BLaER1 treated with 17β-estradiol and CSF1 and Interleukin-3, amounts not matched to agents 10 nM and 100 nM (cell line): ENCODE results near the gene STK25.
A peak's percentile ranks its signal among the peaks of the same experiment; 100 is the strongest.

Source experiments
- H3K27ac ChIP-seq, 11 experiments: shearing (Covaris generic); formaldehyde crosslinking; 2 replicates each; pipeline ENCODE4 v1.8.1; 2022
- H3K27me3 ChIP-seq, 11 experiments: shearing (Covaris generic); formaldehyde crosslinking; 2 replicates each; pipeline ENCODE4 v1.8.1; 2022
- H3K36me3 ChIP-seq, 11 experiments: shearing (Covaris generic); formaldehyde crosslinking; 2 replicates each; pipeline ENCODE4 v1.8.1; 2022
- H3K4me1 ChIP-seq, 10 experiments: shearing (Covaris generic); formaldehyde crosslinking; 2 replicates each; pipeline ENCODE4 v1.8.1; 2022
- H3K4me2 ChIP-seq, 11 experiments: shearing (Covaris generic); formaldehyde crosslinking; 2 replicates each; pipeline ENCODE4 v1.8.1; 2022
- H3K4me3 ChIP-seq, 10 experiments: shearing (Covaris generic); formaldehyde crosslinking; 2 replicates each; pipeline ENCODE4 v1.8.1; 2022
- H3K9ac ChIP-seq, 11 experiments: shearing (Covaris generic); formaldehyde crosslinking; 2 replicates each; pipeline ENCODE4 v1.8.1; 2022
- H3K9me3 ChIP-seq, 11 experiments: shearing (Covaris generic); formaldehyde crosslinking; replicated peaks in 1 of 11; 2 replicates each; pipeline ENCODE4 v1.8.1; 2022
- H4K20me1 ChIP-seq, 11 experiments: shearing (Covaris generic); formaldehyde crosslinking; 2 replicates each; pipeline ENCODE4 v1.8.1; 2022
- Cebpa-rat ChIP-seq, 11 experiments: shearing (Covaris generic); IDR thresholded peaks; 2 replicates each; pipeline ENCODE4 v1.8.1; 2022

The STK25 gene

GRCh38 chr2:241519669-241520068 lies 11.3 kb upstream of the STK25 start:
- H4K20me1 ChIP-seq, result no peaks in the 10 kb centered on the region
- no peaks in the 10 kb centered on the region for H3K27me3 ChIP-seq
- peaks cover 6 to 18% (median 16%) of the 10 kb centered on the region in 10 experiments; a peak in 18 of 20 replicates for H3K4me1 ChIP-seq
- H3K4me3 ChIP-seq, result no peak overlapping the region
- TF ChIP-seq Cebpa-rat (IDR thresholded peaks at IDR 0.05), result no peak
- no peak overlapping the region for H3K27ac ChIP-seq
- peak overlapping the region in 8 of 11 experiments; percentile 23 to 53 (median 32); a peak in 12 of 22 replicates for H3K4me2 ChIP-seq
- H3K9me3 ChIP-seq, result peaks cover 9 to 28% (median 14%) of the 10 kb centered on the region in 11 experiments; a peak in 16 of 22 replicates
- no peaks in the 10 kb centered on the region for H3K36me3 ChIP-seq
- no peak overlapping the region for H3K9ac ChIP-seq

GRCh38 chr2:241517297-241517696 lies 8.9 kb upstream of the STK25 start:
- Histone ChIP-seq H3K9ac (no peak overlapping the region), H4K20me1 (no peaks in the 10 kb centered on the region)
- no peak for TF ChIP-seq Cebpa-rat (IDR thresholded peaks at IDR 0.05)

DNA sequence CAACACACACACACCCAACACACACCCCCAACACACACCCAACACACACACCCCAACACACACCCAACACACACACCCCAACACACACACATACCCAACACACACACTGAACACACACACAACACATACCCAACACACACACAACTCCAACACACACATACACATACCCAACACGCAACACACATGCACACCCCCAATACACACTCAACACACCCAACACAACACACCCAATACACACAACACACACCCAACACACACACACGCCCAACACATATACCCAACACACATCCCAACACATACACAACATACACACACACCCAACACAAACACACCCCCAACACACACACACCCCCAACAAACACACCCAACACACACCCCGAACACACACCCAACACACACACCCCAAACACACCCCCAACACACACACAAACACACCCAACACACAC lies 8.2 kb upstream of the STK25 start:
- no peaks in the 10 kb centered on the region for H3K36me3 ChIP-seq
- no peaks in the 10 kb centered on the region for H3K27me3 ChIP-seq
- no peak overlapping the region for H3K9ac ChIP-seq
- H4K20me1 ChIP-seq, result no peaks in the 10 kb centered on the region
- peaks cover 0 to 7% (median 0%) of the 10 kb centered on the region in 11 experiments; a peak in 6 of 22 replicates for H3K9me3 ChIP-seq
- H3K4me1 ChIP-seq, result peaks cover 0 to 18% (median 16%) of the 10 kb centered on the region in 10 experiments; a peak in 16 of 20 replicates
- no peak overlapping the region for H3K27ac ChIP-seq
- H3K4me2 ChIP-seq, result no peak overlapping the region
- no peak for TF ChIP-seq Cebpa-rat (IDR thresholded peaks at IDR 0.05)
- H3K4me3 ChIP-seq, result no peak overlapping the region

More at GRCh38 chr2:241517297-241517696, 8.9 kb upstream of the STK25 start:
- Histone ChIP-seq H3K4me3 (no peak overlapping the region), H3K27me3 (no peaks in the 10 kb centered on the region), H3K9me3 (peaks cover 0 to 7% (median 0%) of the 10 kb centered on the region in 11 experiments; a peak in 6 of 22 replicates), H3K36me3 (no peaks in the 10 kb centered on the region), H3K4me1 (peaks cover 1 to 18% (median 16%) of the 10 kb centered on the region in 10 experiments; a peak in 18 of 20 replicates), H3K27ac (no peak overlapping the region), H3K4me2 (no peak overlapping the region)

DNA sequence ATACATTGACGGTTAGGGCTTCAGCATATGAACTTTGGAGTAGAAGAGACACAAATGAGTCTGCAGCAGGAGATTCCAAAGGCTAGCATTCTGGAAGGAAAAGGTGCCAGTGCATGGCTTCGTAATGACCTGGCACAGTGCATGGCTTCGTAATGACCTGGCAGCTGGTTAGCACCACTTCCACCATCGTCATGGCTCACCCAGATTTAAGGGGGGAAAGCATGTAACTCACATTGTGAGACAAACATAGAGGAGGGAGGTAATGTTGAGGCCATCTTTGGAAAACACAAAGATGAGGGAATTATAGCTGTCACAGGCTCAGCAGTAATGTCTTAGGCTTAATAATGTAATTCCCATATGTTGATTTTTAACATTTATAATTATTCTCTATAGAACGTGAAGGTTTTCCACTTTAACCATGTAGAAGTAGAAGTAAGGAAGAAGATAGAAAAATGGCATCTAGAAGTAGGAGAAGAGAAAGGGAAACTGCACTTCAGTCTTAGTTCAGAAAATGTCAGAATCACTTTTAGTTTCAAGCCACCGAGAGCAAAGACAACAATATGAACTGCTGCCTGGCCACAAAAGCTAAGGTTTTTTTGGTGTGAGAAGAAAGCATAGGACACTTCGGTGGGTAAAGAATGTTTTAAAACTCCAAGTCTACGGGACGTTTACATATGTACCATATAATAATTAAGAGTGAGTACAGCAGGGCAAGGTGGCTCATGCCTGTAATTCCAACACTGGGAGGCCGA lies 6.8 kb upstream of the STK25 start:
- H3K36me3 ChIP-seq, result no peaks in the 10 kb centered on the region
- H4K20me1 ChIP-seq, result no peaks in the 10 kb centered on the region
- no peak for TF ChIP-seq Cebpa-rat (IDR thresholded peaks at IDR 0.05)
- peaks cover 0 to 7% (median 0%) of the 10 kb centered on the region in 11 experiments; a peak in 6 of 22 replicates for H3K9me3 ChIP-seq
- H3K4me3 ChIP-seq, result no peak overlapping the region
- no peak overlapping the region for H3K9ac ChIP-seq
- no peak overlapping the region for H3K27ac ChIP-seq
- H3K4me2 ChIP-seq, result no peak overlapping the region
- H3K27me3 ChIP-seq, result no peaks in the 10 kb centered on the region
- H3K4me1 ChIP-seq, result peaks cover 0 to 10% (median 8%) of the 10 kb centered on the region in 10 experiments; a peak in 13 of 20 replicates

DNA sequence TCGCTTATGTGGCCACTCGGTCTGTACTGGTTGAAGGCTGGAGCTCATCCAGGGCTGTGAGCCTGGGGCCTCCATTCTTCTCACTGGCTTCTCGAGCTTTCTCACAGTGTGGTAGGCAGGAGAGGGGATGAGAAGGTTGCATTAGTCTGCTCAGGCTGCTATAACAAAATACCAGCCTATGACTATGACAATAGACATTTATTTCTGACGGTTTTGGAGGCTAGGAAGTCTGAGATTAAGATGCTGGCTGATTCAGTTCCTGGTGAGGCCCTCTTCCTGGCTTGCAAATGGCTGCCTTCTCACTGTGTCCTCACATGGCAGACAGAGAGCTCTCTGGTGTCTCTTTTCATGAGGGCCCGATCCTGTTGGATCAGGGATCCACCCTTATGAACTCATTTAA lies 6.2 kb upstream of the STK25 start:
- no peak for TF ChIP-seq Cebpa-rat (IDR thresholded peaks at IDR 0.05)
- Histone ChIP-seq H3K4me1 (peaks cover 1 to 6% (median 3%) of the 10 kb centered on the region in 10 experiments; a peak in 15 of 20 replicates), H3K27ac (no peak overlapping the region), H3K9ac (no peak overlapping the region), H3K4me2 (no peak overlapping the region), H3K36me3 (no peaks in the 10 kb centered on the region), H4K20me1 (no peaks in the 10 kb centered on the region), H3K9me3 (peaks cover 0 to 7% (median 0%) of the 10 kb centered on the region in 11 experiments; a peak in 6 of 22 replicates), H3K4me3 (no peak overlapping the region), H3K27me3 (no peaks in the 10 kb centered on the region)

GRCh38 chr2:241511091-241511741 lies 2.8 kb upstream of the STK25 start:
- no peak for TF ChIP-seq Cebpa-rat (IDR thresholded peaks at IDR 0.05)
- Histone ChIP-seq H3K27ac (no peak overlapping the region), H3K4me3 (no peak overlapping the region), H4K20me1 (peaks cover 15 to 18% (median 17%) of the 10 kb centered on the region in 11 experiments; a peak in 21 of 22 replicates), H3K9ac (no peak overlapping the region), H3K4me1 (peaks cover 20 to 26% (median 23%) of the 10 kb centered on the region in 10 experiments), H3K36me3 (peaks cover 0 to 5% (median 0%) of the 10 kb centered on the region in 11 experiments; a peak in 4 of 22 replicates), H3K4me2 (no peak overlapping the region), H3K27me3 (no peaks in the 10 kb centered on the region), H3K9me3 (no peaks in the 10 kb centered on the region)

- Histone ChIP-seq H4K20me1 (peaks cover 34 to 38% (median 37%) of the 10 kb centered on the region in 11 experiments), H3K9ac (peak overlapping the region; percentile 75 to 94 (median 87)), H3K36me3 (peaks cover 0 to 21% (median 13%) of the 10 kb centered on the region in 11 experiments; a peak in 19 of 22 replicates), H3K4me2 (peak overlapping the region; percentile 74 to 98 (median 89)), H3K27ac (peak overlapping the region; percentile 79 to 90 (median 84)), H3K4me1 (peaks cover 28 to 38% (median 34%) of the 10 kb centered on the region in 10 experiments), H3K9me3 (no peaks in the 10 kb centered on the region), H3K4me3 (peak overlapping the region; percentile 81 to 96 (median 91)), H3K27me3 (no peaks in the 10 kb centered on the region)
- no peak for TF ChIP-seq Cebpa-rat (IDR thresholded peaks at IDR 0.05)
These were observed 886 bp upstream of the STK25 start for GRCh38 chr2:241509155-241509784.

DNA sequence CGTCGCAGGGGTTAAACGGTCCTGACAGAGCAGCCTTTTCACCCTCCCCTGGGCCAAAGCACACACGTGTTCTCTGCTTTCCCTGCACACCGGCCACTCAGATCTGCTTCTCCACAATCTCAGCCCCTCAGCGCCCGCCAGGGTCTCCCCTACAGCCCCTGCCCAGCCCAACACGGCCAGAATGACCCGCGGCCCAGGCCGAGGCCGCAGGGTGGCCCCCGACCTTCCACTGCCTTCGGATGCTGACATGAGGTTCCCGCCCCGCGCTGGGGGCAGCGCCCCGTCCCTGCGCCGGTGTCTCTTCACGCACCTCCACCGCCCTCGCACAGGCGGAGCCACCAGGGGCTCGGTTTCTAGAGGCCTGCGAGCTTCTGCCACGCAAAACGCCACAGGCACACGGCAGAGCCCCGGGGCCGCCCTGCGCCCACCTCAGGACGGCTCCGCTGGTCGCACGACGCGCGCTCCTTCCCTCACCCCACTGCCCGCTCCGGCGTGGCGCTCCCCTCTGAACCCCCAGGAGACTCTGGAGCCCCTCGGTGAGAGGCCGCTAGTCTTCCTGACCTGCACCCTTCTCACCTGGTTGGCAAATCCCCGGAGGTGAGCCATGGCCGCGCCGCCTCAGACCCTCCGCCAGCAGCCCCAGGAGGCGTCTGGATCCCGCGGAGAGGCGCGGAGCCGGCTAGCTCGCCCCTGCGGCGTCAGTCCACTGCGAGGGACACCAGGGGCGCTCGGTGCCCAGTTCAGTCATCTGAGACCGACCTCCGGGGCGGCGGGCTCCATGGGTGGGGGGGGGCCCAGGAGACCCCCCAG lies 749 bp downstream of the STK25 start:
- H3K27me3 ChIP-seq, result no peaks in the 10 kb centered on the region
- H3K4me1 ChIP-seq, result peaks cover 28 to 38% (median 34%) of the 10 kb centered on the region in 10 experiments
- peak overlapping the region; percentile 81 to 96 (median 91) for H3K4me3 ChIP-seq
- TF ChIP-seq Cebpa-rat (IDR thresholded peaks at IDR 0.05), result no peak
- no peaks in the 10 kb centered on the region for H3K9me3 ChIP-seq
- H3K27ac ChIP-seq, result peak overlapping the region; percentile 59 to 90 (median 84)
- H3K36me3 ChIP-seq, result peaks cover 6 to 30% (median 22%) of the 10 kb centered on the region in 11 experiments; a peak in 21 of 22 replicates
- H3K9ac ChIP-seq, result peak overlapping the region; percentile 75 to 94 (median 87)
- H3K4me2 ChIP-seq, result peak overlapping the region; percentile 92 to 100 (median 98)
- peaks cover 45 to 54% (median 50%) of the 10 kb centered on the region in 11 experiments for H4K20me1 ChIP-seq
